LNCaP clone FGC (cell line): Measurements from ENCODE around the gene ADGRD1.

Experiments
- DNase-seq: peaks from one replicate; pipeline ENCODE4 v3.0.0-alpha.2; 2011; ENCODE audit warnings: low read depth
- H3K4me3 ChIP-seq: 2 replicates; pipeline ENCODE4 v1.5.1; 2011; ENCODE audit warnings: mild to moderate bottlenecking, low read depth, low read length, control low read depth
- TF ChIP-seq, protein P1 (sequence below): IDR thresholded peaks from 2 replicates; pipeline ENCODE4 v1.5.1; 2012; ENCODE audit warnings: mild to moderate bottlenecking; ENCODE audit not compliant: control insufficient read depth, insufficient read depth; ENCODE audit errors: extremely low read depth

Gene ADGRD1

GRCh38 chr12:131103669-131104462, 150.2 kb downstream of the ADGRD1 start:
- TF ChIP-seq, protein P1, sequence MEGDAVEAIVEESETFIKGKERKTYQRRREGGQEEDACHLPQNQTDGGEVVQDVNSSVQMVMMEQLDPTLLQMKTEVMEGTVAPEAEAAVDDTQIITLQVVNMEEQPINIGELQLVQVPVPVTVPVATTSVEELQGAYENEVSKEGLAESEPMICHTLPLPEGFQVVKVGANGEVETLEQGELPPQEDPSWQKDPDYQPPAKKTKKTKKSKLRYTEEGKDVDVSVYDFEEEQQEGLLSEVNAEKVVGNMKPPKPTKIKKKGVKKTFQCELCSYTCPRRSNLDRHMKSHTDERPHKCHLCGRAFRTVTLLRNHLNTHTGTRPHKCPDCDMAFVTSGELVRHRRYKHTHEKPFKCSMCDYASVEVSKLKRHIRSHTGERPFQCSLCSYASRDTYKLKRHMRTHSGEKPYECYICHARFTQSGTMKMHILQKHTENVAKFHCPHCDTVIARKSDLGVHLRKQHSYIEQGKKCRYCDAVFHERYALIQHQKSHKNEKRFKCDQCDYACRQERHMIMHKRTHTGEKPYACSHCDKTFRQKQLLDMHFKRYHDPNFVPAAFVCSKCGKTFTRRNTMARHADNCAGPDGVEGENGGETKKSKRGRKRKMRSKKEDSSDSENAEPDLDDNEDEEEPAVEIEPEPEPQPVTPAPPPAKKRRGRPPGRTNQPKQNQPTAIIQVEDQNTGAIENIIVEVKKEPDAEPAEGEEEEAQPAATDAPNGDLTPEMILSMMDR = no peak
- no peak overlapping the region for H3K4me3 ChIP-seq
- DNase-seq = no peak

GRCh38 chr12:131104463-131105350, 151.0 kb downstream of the ADGRD1 start:
- no peak overlapping the region for H3K4me3 ChIP-seq
- DNase-seq = peak; percentile 23
- TF ChIP-seq, protein P1 = peak; percentile 100

GRCh38 chr12:131105351-131105735, 151.6 kb downstream of the ADGRD1 start:
- DNase-seq = no peak
- TF ChIP-seq, protein P1 = no peak
- H3K4me3 ChIP-seq = no peak overlapping the region

DNA sequence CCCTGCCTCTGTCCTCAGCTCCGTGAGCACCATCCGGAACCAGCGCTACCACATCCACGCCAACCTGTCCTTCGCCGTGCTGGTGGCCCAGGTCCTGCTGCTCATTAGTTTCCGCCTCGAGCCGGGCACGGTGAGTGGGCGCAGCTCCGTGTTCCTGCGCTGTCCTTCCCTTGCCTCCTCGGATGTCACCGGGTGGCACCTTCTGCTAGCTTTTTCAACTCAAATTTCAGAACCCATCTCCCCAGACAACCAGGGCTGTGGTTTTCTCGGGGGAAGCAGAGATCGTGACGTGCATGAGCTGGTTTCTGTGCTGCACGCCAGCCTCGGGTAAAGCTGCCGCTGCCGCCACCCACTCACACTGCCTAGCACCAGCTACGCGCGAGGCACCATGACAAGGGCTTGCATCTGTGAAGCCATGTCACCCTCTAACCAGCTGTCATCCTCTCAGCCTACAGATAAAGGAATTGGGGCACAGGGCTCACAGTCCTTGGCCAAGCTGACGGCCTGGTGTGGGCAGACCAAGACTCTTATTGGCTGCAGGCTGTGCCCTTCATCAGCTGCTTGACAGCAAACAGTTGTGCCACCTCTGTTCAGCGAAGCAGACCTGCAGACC, 152.1 kb downstream of the ADGRD1 start:
- DNase-seq = no peak
- no peak overlapping the region for H3K4me3 ChIP-seq

GRCh38 chr12:131106349-131106941, 152.7 kb downstream of the ADGRD1 start:
- DNase-seq = no peak
- no peak overlapping the region for H3K4me3 ChIP-seq
- TF ChIP-seq, protein P1 = no peak

More for the DNA sequence above, 152.1 kb downstream of the ADGRD1 start:
- TF ChIP-seq, protein P1 = no peak

DNA sequence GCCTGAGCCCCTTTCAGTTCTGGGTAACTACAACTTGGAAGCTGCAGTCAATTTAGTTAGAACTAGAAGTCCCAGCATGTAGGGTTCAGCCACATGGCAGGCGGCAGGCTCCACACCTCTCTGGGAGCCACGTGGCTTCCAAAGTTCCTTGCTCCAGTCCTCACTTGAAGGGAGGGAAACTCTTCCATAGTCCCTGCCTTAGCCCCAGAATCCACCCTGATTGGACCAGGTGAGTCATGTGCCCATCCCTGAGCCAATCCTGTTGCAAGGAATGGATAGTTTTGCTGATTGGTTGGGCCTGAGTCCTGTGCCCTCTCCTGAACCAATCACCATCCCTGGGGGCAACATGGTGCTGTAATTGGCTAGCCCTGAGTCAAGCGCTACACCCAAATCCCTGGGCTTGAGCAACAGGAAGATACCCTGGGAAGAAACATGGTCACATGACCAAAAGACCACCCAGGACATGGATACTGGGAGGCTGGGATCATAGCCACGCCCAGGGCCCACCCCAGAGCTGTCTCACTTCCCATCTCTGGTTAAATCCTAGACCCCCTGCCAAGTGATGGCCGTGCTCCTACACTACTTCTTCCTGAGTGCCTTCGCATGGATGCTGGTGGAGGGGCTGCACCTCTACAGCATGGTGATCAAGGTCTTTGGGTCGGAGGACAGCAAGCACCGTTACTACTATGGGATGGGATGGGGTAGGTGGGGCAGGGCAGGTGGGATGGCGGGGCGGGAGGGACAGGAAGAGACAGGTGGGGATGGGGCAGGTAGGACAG, 154.7 kb downstream of the ADGRD1 start:
- no peak for DNase-seq
- H3K4me3 ChIP-seq = no peak overlapping the region
- TF ChIP-seq, protein P1 = no peak
